ENCODE data around the gene ADIPOR2. TPM values are rescaled to one million over a fixed set of nuclear protein-coding genes. Genes with fewer than 3 reads are reported as not detected.

ADIPOR2 gene
- total RNA-seq, 1 donor from 2014 or later = 40.5 TPM

GRCh38 chr12:1834186-1834925, 143.5 kb downstream of the ADIPOR2 start:
- no peak overlapping the region for H3K27ac ChIP-seq (replicated peaks)
- H3K9me3 ChIP-seq (replicated peaks) = no peaks in the 10 kb centered on the region
- no peak for DNase-seq
- peaks cover 5% of the 10 kb centered on the region for H3K4me1 ChIP-seq
- H3K4me3 ChIP-seq = no peak overlapping the region
- TF ChIP-seq, protein P1, sequence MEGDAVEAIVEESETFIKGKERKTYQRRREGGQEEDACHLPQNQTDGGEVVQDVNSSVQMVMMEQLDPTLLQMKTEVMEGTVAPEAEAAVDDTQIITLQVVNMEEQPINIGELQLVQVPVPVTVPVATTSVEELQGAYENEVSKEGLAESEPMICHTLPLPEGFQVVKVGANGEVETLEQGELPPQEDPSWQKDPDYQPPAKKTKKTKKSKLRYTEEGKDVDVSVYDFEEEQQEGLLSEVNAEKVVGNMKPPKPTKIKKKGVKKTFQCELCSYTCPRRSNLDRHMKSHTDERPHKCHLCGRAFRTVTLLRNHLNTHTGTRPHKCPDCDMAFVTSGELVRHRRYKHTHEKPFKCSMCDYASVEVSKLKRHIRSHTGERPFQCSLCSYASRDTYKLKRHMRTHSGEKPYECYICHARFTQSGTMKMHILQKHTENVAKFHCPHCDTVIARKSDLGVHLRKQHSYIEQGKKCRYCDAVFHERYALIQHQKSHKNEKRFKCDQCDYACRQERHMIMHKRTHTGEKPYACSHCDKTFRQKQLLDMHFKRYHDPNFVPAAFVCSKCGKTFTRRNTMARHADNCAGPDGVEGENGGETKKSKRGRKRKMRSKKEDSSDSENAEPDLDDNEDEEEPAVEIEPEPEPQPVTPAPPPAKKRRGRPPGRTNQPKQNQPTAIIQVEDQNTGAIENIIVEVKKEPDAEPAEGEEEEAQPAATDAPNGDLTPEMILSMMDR (IDR thresholded peaks at IDR 0.05; ENCODE audit: borderline replicate concordance) = no peak
- H3K36me3 ChIP-seq = no peaks in the 10 kb centered on the region
- peaks cover 78% of the 10 kb centered on the region for H3K27me3 ChIP-seq (ENCODE audit: low read depth)
- intact Hi-C loops (cut with micrococcal nuclease) = no loop called here

DNA sequence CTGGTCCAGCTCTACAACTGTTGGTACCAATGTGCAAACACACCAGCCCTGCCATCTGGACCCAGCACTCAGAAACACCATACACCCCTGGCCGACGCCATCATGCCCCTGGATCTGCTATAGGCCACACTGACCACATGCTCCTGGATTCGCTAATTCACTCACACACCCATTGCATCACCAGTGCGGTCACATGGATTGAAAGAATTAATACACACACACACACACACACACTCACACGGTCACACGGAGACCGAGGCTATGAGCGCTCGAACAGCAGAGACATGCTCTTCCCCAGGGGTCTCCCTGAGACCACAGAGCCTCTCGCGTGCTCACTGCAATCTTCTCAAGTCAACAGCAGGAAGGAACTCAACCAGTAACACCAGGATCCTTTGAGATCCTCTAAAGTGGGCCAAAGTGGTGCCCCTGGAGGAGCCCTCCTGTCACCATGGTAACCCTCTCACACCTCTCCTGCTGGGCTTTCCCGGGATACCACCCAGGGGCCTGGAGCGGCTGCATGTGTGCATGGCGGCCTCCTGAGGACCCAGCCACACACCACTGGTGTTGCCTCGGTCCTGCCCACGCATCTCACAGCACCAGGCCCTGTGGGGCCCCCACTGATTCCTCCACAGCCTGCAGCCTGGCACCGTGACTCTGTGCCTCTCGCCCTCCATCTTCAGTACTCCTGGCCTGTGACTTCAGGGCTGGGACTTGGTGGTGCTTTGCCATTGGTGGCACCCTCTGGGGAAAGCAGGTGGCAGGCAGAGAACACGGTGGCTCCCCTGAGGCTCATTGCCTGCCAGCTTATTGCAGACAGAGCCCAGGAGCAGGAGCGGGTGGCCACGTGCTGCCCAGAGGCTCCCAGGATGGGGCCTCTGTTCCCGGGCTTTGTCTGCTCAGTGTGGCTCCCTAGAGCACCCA, 144.6 kb downstream of the ADIPOR2 start:
- peaks cover 5% of the 10 kb centered on the region for H3K4me1 ChIP-seq
- no peaks in the 10 kb centered on the region for H3K36me3 ChIP-seq
- intact Hi-C loops (cut with micrococcal nuclease) = no loop called here
- no peak for DNase-seq
- TF ChIP-seq, protein P1 (IDR thresholded peaks at IDR 0.05; ENCODE audit: borderline replicate concordance) = no peak
- H3K27me3 ChIP-seq (ENCODE audit: low read depth) = peaks cover 66% of the 10 kb centered on the region
- no peak overlapping the region for H3K4me3 ChIP-seq
- no peak overlapping the region for H3K27ac ChIP-seq (replicated peaks)
- H3K9me3 ChIP-seq (replicated peaks) = no peaks in the 10 kb centered on the region

DNA sequence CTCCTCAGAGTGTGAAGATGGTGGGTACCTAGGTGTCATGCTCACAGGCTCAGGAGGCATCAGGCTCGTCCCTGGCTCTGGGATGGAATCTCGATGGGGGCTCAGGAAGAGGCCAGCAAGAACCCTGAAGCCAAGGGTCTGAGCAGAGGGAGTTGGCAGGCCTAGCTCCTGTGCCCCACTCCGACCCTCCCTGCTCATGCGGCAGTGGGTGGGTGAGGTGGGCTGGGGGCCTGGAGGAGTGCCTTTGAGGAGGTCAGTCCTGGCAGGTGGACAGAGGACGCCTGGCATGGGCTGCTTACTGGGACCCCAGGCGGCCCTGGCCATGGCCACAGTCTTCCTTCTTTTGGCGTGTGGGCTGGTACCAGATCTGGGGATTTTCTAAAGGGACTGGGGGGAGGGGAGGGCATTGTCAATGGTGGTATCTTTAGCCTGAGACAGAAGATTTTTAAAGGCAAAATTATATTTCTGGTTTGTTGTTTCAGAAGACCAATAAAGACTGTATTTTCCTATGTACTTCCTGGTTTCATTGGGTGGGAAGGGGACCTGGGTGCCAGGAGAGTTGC, 145.5 kb downstream of the ADIPOR2 start:
- no peaks in the 10 kb centered on the region for H3K36me3 ChIP-seq
- intact Hi-C loops (cut with micrococcal nuclease) = no loop called here
- no peak overlapping the region for H3K4me3 ChIP-seq
- no peak for DNase-seq
- TF ChIP-seq, protein P1 (IDR thresholded peaks at IDR 0.05; ENCODE audit: borderline replicate concordance) = no peak
- H3K27me3 ChIP-seq (ENCODE audit: low read depth) = peaks cover 58% of the 10 kb centered on the region
- H3K27ac ChIP-seq (replicated peaks) = no peak overlapping the region
- no peaks in the 10 kb centered on the region for H3K4me1 ChIP-seq
- no peaks in the 10 kb centered on the region for H3K9me3 ChIP-seq (replicated peaks)

- no peaks in the 10 kb centered on the region for H3K36me3 ChIP-seq
- no peak overlapping the region for H3K4me3 ChIP-seq
- no peaks in the 10 kb centered on the region for H3K9me3 ChIP-seq (replicated peaks)
- intact Hi-C loops (cut with micrococcal nuclease) = no loop called here
- no peak overlapping the region for H3K27ac ChIP-seq (replicated peaks)
- no peaks in the 10 kb centered on the region for H3K4me1 ChIP-seq
- H3K27me3 ChIP-seq (ENCODE audit: low read depth) = peaks cover 57% of the 10 kb centered on the region
- no peak for DNase-seq
- TF ChIP-seq, protein P1 (IDR thresholded peaks at IDR 0.05; ENCODE audit: borderline replicate concordance) = no peak
Measured at GRCh38 chr12:1836854-1837421, 146.1 kb downstream of the ADIPOR2 start.

- Histone ChIP-seq H3K27me3 (ENCODE audit: low read depth) (peaks cover 57% of the 10 kb centered on the region), H3K27ac (replicated peaks) (no peak overlapping the region), H3K4me3 (no peak overlapping the region), H3K36me3 (no peaks in the 10 kb centered on the region), H3K4me1 (no peaks in the 10 kb centered on the region), H3K9me3 (replicated peaks) (no peaks in the 10 kb centered on the region)
- no peak for DNase-seq
- TF ChIP-seq, protein P1 (IDR thresholded peaks at IDR 0.05; ENCODE audit: borderline replicate concordance) = no peak
- intact Hi-C loops (cut with micrococcal nuclease) = no loop called here
Measured at GRCh38 chr12:1837541-1838204, 146.8 kb downstream of the ADIPOR2 start.
